IPS-20b (cell line): Measurements from ENCODE around the gene MAP4K2.

Experiments used
- H3K27ac ChIP-seq: one replicate; pipeline ENCODE4 v1.5.1; 2013; ENCODE audit warnings: low read length
- H3K27me3 ChIP-seq: 2 replicates; pipeline ENCODE4 v1.6.1; 2013; ENCODE audit warnings: mild to moderate bottlenecking, low read length, inconsistent platforms; ENCODE audit not compliant: insufficient read depth
- H3K36me3 ChIP-seq: 2 replicates; pipeline ENCODE4 v1.6.1; 2013; ENCODE audit warnings: low read depth, mild to moderate bottlenecking, inconsistent platforms, low read length, moderate library complexity; ENCODE audit not compliant: insufficient read depth
- H3K4me1 ChIP-seq: 2 replicates; pipeline ENCODE4 v1.6.1; 2013; ENCODE audit warnings: mild to moderate bottlenecking, control low read depth, inconsistent platforms, low read length, moderate library complexity; ENCODE audit not compliant: insufficient read depth
- H3K4me3 ChIP-seq: 2 replicates; pipeline ENCODE4 v1.5.1; 2013; ENCODE audit warnings: mild to moderate bottlenecking, low read length, inconsistent platforms
- H3K9ac ChIP-seq: 2 replicates; pipeline ENCODE4 v1.6.1; 2013; ENCODE audit warnings: low read depth, mild to moderate bottlenecking, inconsistent platforms, low read length, moderate library complexity
- H3K9me3 ChIP-seq: 2 replicates; pipeline ENCODE4 v1.6.1; 2013; ENCODE audit warnings: mild to moderate bottlenecking, low read depth, low read length, inconsistent platforms; ENCODE audit not compliant: insufficient read depth

Gene MAP4K2

DNA sequence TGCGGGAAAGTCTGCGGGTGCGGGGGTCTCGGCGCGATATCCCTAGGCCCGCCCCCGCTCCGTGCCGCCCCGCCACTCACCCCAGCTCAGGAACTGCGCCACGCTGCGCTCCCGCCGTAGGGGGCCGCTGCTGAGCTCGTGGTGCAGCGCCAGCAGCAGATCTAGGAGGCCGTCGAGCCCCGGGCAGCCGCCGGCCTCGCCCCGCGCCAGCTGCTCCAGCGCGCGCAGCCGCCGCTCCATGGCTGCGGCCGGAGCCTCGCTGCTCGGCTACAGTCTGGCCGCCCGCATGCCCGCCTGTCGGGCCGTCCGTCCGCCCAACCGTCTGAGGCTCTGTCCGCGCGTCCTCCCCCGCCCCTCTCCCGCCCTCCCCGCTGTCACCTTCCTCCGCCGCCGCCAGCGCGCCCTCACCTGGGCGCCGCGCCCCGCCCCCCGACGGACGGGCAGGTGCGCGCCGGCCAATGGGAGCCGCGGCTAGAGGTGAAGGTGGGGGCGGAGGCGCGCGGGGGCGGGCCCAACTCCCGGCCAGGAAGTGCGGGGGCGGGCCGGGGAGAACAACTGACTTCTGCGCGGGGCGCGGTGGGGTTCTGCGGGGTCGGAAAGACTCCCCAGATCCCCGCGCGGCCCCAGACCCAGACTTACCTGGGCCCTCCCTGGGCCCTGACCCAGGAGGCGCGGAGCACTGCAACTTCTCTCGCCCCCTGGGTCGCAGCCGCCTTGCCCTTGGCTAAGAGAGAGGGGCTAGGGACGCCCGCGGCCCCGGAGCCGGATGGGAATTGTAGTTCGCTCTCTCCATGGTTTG is 41.5 kb upstream of the MAP4K2 start, which contains the start of gene CDC42BPG:
TSS of gene CDC42BPG (minus strand) at position 324 of the 799 bp plus-strand sequence. CDS start at position 240, 84 bp downstream.
- H3K27ac ChIP-seq: no peak within 1 kb of the TSS
- peaks cover 6% of the 10 kb centered on the region for H3K36me3 ChIP-seq
- H3K27me3 ChIP-seq: peaks cover 5% of the 10 kb centered on the region; the same call in 1 of the 2 replicates
- peak within 1 kb of the TSS; percentile 68 for H3K4me3 ChIP-seq
- H3K9me3 ChIP-seq: no peaks in the 10 kb centered on the region
- peak within 1 kb of the TSS; percentile 67 for H3K9ac ChIP-seq
- H3K4me1 ChIP-seq: peaks cover 11% of the 10 kb centered on the region

DNA sequence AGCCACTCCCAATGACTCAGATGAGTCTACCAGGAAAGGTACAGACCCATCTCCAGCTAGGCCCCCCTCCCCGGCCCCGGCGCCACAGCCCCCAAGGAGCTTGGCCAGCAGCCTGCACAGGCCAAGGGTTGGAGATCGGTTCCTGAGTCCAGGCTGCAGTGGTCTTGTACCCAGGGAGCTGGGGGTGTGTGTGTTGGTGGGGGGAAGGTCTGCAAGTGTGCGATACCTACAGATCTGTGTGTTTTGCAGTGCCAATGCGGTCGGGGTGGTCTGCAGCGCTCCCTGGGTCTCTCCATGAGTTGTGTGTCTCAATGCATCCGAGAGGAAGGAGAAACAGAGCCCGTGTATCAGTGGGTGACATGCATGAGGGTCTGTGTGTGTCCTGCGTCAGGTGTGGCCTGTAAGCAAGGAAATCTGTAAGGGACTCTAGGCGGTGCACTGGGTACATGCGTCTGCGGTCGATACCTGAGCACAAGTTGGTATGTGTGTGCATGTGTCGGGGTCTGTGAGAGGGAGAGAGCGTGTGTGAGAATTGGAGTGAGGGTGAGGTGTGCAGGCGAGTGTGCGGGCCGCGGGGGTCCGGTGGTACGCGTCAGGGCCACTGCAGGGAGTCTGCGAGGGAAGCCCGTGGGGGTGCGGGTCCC is 40.8 kb upstream of the MAP4K2 start:
- Histone ChIP-seq H3K4me3 (peak overlapping the region; percentile 68), H3K27ac (no peak overlapping the region), H3K9me3 (no peaks in the 10 kb centered on the region), H3K9ac (peak overlapping the region; percentile 13), H3K27me3 (peaks cover 5% of the 10 kb centered on the region; the same call in 1 of the 2 replicates), H3K4me1 (peaks cover 11% of the 10 kb centered on the region), H3K36me3 (peaks cover 13% of the 10 kb centered on the region)

DNA sequence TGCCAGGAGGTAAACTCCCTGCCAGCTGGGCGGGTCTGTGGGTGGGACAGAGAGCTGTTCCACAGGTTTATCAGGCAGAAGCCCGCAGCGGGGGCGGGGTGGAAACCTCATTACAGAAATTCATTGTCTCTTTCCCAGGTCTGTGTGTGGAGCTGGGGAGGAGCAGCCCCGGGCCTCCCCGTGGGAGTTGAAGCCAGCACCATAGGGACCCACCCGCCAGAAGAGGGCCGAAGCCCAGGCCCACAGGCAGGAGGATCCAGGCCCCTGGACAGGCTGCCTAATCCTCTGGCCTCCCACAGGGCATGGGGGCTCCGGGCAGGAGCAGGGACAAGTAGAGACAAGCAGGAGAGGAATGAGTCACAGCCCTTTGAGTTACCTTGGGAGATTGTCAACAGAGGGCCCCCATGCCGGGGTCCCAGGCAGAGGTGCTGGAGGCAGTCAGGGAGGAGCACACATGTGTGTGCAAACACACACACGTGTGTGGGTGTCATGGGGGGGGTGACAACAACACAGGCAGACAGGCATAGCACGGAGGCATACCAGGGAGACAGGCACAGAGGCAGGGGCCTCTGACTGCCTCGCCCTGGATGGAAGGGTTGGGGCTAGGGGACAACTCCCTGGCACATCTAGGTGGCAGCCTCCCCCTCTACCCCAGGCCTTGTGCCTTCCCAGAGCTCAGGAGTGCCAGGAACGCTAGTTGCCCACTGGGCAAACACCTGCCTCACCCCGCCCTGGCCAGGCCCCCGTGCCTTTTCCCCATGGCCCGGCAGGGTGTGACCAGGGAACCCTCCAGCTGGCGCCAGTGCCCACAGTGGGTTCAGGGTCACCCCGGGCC is 40.1 kb upstream of the MAP4K2 start:
- H3K27ac ChIP-seq: no peak overlapping the region
- peaks cover 5% of the 10 kb centered on the region; the same call in 1 of the 2 replicates for H3K27me3 ChIP-seq
- no peak overlapping the region for H3K4me3 ChIP-seq
- H3K36me3 ChIP-seq: peaks cover 14% of the 10 kb centered on the region
- H3K9ac ChIP-seq: 0 out of 2 replicates have a peak overlapping the region, but pooled peaks have one; percentile 34
- no peaks in the 10 kb centered on the region for H3K9me3 ChIP-seq
- H3K4me1 ChIP-seq: peaks cover 11% of the 10 kb centered on the region; the same call in 1 of the 2 replicates

DNA sequence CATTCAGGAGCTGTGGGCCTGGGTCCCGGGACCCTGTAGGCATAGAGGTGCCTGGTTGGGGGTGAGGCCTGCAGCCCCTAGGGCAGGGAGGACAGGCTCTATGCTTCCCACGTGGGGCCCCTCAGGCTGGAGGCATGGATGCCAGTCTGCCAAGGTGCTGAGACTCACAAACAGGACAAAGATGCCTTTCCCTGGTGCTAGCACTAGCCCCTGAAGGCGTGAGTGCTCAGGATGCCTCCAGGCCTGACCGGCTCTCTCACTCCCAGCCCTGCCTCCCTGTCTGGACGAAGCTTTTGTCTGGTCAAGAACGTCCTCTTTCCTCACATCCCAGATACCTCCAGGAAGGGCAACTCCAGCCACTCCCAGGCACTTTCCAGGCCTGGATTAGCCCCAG is 39.3 kb upstream of the MAP4K2 start:
- H3K4me1 ChIP-seq: peaks cover 11% of the 10 kb centered on the region; the same call in 1 of the 2 replicates
- no peaks in the 10 kb centered on the region for H3K9me3 ChIP-seq
- H3K4me3 ChIP-seq: no peak overlapping the region
- no peak overlapping the region for H3K27ac ChIP-seq
- 0 out of 2 replicates have a peak overlapping the region, but pooled peaks have one; percentile 34 for H3K9ac ChIP-seq
- H3K27me3 ChIP-seq: peaks cover 5% of the 10 kb centered on the region; the same call in 1 of the 2 replicates
- H3K36me3 ChIP-seq: peaks cover 14% of the 10 kb centered on the region

DNA sequence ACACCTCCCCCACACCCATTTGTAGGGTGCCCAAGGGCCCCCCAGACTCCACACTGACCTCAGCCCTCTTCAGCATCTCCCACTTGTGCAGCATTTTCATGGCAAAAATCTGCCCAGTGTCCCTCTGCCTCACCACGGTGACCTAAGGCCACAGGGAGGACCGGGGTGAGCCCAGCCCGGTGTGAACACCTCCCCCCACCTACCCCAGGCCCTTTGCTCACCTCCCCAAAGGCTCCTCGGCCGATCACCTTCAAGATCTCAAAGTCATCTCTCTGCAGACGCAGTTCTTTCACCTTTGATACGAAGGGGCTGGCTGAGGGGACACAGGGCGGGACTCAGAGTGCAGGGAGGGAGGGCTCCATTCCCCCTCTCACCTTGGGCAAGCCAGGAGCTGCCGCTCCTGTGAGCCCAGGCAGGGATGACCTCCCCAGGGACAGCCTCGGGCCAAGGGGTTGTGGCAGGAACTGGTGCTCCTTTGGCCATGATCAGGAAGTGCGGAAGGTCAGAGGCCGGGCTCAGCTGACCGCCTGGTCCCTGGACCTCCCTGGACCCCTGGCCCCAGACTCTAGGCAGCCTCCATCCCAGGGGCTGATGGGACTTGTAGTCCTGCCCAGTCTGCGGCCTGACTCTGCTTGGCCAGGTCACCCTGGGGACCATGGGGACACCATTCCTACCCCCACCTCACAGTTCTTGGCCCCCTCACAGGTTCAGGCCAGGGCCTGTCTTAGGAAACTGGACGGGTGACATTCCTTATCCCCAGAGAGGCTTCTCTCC is 38.8 kb upstream of the MAP4K2 start:
- peaks cover 14% of the 10 kb centered on the region for H3K36me3 ChIP-seq
- no peaks in the 10 kb centered on the region for H3K9me3 ChIP-seq
- H3K27me3 ChIP-seq: peaks cover 5% of the 10 kb centered on the region; the same call in 1 of the 2 replicates
- H3K27ac ChIP-seq: no peak overlapping the region
- 0 out of 2 replicates have a peak overlapping the region, but pooled peaks have one; percentile 34 for H3K9ac ChIP-seq
- peaks cover 11% of the 10 kb centered on the region; the same call in 1 of the 2 replicates for H3K4me1 ChIP-seq
- H3K4me3 ChIP-seq: no peak overlapping the region

DNA sequence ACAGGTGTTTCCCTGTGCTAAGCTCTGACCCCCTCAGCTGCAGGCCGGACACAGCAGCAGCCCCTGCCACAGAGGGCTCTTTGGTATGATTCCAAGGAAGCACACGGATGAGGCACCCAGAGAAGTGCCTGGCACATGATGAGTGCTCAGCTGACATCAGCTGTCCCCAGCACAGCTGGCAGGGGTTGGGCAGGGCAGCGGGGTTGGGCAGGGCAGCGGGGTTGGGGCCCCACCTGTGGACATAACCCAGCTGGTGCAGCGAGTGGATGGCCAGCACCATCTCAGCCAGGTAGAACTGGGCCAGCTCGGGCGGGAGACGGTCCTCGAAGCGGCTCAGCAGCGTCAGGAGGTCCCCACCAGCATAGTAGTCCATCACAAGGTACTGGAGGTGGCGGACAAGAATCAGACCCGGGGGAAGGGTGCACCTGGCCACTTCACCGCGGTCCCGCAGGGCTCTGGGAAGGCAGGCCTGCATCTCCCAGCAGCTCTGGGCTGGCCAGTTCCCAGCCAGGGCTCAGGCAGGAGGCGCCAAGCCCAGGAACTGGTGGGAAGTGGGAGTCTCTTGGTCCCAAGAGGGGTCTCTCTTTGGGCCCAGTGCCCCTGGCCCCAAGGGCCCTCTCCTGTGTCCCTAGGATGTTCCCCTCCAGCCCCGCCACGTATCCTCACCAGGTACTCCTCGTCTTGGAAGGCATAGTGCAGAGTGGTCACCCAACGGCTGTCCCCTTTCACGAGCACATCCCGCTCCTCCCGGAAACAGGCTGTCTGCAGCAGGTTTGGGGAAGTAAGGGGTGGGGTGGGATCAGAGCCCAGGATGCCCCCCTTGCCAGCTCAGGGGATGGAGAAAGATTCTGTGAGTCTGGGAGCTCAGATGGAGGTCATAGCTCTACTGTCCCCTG is 37.1 kb upstream of the MAP4K2 start:
- peaks cover 11% of the 10 kb centered on the region; the same call in 1 of the 2 replicates for H3K4me1 ChIP-seq
- peaks cover 5% of the 10 kb centered on the region; the same call in 1 of the 2 replicates for H3K27me3 ChIP-seq
- H3K27ac ChIP-seq: no peak overlapping the region
- no peak overlapping the region for H3K4me3 ChIP-seq
- H3K9me3 ChIP-seq: no peaks in the 10 kb centered on the region
- H3K9ac ChIP-seq: no peak overlapping the region
- peaks cover 14% of the 10 kb centered on the region for H3K36me3 ChIP-seq

DNA sequence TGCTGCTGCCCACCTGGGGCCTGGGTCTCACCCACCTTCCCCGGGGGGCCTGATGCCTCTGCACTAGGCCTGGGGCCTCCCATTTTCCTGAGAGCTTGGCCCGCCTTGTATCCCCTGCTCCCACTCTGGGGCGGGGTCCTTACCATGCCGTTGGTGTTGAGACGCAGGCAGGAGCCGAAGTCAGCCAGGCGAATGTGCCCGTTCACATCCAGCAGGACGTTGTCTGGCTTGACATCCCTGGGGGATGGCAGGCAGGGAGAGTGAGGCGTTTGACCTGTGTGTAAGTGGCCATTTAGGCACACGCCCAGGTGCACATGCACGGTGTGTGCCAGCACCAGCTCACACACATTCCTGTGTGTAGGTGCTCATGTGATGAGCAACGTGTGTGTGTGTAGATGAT is 36.3 kb upstream of the MAP4K2 start:
- Histone ChIP-seq H3K27ac (no peak overlapping the region), H3K4me3 (no peak overlapping the region), H3K27me3 (peaks cover 5% of the 10 kb centered on the region; the same call in 1 of the 2 replicates), H3K4me1 (peaks cover 11% of the 10 kb centered on the region; the same call in 1 of the 2 replicates), H3K9ac (no peak overlapping the region), H3K9me3 (no peaks in the 10 kb centered on the region), H3K36me3 (peaks cover 14% of the 10 kb centered on the region)

DNA sequence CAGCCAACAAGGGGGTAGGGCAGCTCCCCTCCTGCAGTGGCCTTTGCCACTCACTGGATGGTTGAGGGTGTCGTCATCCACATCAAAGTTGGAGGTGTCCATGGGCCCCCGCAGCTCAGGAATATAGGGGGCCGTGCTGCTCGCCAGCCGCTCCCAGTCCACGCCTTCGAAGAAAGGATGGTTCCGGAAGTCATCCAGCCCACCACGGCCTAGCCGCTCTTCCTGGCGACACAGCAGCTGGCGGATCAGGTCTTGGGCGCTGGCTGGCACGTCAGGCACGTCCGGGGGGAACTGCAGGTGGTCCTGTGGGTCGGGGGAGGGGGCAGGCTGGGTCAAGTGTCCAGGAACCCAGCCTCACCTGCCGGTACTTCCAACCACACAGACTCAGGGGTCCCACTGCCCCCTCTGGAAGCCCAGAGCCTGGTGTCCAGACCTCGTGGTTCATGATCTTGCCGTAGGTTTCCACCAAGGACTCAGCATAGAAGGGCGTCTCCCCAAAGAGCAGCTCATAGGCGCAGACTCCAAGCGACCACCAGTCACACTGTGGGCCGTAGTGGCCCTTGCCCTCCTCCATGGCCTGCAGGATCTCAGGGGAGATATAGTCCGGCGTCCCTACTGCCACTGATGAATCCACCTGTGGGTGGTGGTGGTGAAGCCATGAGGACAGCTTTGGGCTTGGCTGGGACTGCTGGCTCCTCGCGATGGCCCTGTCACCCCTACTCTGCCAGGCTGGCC is 35.8 kb upstream of the MAP4K2 start:
- Histone ChIP-seq H3K36me3 (peaks cover 16% of the 10 kb centered on the region), H3K4me3 (no peak overlapping the region), H3K9ac (no peak overlapping the region), H3K27me3 (peaks cover 1% of the 10 kb centered on the region; the same call in 1 of the 2 replicates), H3K9me3 (no peaks in the 10 kb centered on the region), H3K4me1 (peaks cover 8% of the 10 kb centered on the region; the same call in 1 of the 2 replicates), H3K27ac (no peak overlapping the region)

DNA sequence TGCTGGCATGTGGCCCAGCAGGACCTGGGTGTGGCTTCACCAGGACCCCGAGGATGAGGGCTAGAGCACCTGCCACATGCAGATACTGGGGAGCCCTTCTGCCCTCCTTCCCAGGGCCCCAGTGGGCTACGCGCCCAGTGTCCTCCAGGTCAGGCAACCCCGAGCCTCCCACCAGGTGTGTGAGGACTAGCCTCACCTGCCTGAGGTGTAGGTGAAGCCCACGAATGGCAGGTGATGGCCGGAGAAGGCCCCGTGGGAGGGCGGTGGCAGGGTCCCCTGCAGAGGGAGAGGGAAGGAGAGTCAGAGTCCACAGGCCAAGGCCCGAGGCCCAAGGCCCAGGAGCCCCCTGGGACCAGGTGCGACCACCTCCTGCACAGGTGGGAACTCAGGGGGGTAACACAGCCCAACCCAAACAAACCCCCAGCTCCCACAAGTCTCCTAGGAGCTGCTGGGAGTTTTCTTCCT is 34.9 kb upstream of the MAP4K2 start:
- H3K9me3 ChIP-seq: no peaks in the 10 kb centered on the region
- no peak overlapping the region for H3K9ac ChIP-seq
- H3K4me1 ChIP-seq: peaks cover 6% of the 10 kb centered on the region; the same call in 1 of the 2 replicates
- no peaks in the 10 kb centered on the region for H3K27me3 ChIP-seq
- no peak overlapping the region for H3K27ac ChIP-seq
- peaks cover 22% of the 10 kb centered on the region for H3K36me3 ChIP-seq
- no peak overlapping the region for H3K4me3 ChIP-seq
